Measurements from ENCODE around the gene MTMR2.

Gene MTMR2

DNA sequence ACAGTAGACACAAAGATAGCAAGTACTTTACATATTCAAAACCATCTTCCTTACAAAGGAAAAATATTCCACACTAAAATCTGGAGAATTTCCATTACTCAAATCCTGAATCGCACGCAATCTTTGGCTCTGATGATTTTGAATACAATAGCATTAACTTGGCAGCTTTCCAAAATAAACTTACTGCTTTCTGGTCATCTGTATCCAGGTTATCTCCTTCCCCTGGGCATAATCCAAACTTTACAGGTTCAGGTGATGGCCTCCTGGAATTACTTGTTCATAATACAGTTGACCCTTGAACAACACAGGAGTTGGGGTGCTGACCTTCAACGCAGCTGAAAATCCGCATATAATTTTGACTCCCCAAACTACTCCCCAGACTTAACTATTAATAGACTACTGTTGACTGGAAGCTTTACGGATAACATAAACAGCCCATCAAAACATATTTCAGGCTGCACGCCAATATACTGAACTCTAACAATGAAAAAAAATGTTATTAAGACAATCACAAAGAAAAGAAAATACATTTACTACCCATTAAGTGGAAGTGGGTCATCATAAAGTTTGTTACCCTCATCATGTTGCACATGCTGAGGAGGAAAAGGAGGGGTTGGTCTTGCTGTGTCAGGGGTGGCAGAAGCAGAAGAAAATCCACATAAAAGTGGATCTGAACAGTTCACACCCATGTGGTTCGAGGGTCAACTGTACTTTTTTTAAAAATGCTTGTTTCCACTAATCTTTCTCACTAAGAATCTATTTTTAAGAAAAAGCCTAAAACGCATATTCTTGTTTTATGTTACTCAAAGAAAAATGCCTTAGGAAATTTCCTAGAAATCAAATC is 6.5 kb downstream of the MTMR2 start:
- DNase-seq, result no peak

DNA sequence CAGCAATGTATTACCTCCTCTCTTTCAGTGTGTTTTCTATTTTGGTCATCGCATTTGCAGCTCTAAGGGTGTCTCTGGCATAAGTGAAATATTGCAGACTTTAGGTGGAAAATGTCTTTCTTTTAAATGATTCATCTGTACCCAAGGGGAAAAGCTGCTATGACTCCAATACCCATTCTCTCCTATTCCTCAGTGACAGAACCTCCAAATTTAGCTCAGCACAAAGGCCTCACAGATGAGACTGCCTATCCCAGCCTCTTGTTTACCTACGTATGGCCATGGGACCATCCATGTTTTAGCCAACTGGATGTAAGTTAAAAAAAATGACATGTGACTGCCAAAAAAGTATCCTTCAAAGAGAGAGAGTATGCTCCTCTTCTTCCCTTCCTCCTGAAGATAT is 7.9 kb downstream of the MTMR2 start:
- DNase-seq, result no peak

DNA sequence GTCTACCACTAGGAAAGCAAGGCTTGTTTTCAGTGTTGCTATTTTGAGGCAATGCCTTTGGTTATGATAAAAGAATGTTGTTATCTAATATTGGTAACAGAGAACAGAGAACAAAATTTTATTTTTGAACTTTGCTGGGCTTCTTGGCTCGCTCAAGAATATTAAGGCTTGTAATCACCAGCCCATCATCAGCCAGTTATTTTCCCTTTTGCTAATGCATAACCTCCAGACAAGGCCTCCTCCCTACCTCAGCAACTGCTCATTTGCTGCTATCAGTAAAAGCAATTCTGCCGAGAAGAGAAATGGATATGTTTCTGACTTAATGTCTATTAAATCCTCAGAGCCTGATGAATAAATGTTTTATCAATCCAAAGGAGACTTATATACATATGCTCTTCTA is 8.9 kb downstream of the MTMR2 start:
- no peak for DNase-seq

DNA sequence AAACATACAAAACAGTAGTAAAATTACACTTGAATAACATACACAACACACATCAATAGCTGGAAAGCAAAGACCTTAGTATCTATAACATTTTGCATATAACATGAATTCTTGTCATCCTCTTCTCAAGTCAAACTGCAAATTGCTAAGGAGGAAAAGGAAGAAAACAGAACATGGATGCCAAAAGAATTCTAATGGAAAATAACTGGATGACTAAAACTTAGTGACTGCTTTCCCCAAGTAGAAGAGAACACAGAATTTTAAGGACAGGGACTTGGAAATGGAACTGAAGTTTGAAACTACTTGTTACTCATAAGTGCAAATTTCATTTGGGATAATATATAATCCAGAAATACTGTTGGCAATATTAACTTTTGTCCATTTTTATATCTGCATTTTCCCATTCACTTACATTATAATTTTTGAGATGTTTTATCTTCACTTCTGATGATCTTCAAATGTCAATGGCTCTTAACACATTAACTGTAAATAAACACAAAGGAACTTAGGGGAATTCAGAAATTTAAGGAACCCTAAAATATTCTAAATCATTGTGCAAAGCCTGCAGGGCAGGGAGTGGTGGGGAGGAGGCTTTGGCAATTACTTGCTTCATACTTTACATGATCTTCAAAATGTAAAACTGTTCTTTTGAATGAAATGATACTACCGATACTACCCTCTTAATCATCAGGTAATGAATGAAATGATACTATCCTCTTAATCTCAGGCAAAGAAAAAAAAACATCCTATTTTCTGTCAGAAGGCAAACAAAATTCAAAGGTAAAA is 9.9 kb downstream of the MTMR2 start:
- DNase-seq, result no peak

DNA sequence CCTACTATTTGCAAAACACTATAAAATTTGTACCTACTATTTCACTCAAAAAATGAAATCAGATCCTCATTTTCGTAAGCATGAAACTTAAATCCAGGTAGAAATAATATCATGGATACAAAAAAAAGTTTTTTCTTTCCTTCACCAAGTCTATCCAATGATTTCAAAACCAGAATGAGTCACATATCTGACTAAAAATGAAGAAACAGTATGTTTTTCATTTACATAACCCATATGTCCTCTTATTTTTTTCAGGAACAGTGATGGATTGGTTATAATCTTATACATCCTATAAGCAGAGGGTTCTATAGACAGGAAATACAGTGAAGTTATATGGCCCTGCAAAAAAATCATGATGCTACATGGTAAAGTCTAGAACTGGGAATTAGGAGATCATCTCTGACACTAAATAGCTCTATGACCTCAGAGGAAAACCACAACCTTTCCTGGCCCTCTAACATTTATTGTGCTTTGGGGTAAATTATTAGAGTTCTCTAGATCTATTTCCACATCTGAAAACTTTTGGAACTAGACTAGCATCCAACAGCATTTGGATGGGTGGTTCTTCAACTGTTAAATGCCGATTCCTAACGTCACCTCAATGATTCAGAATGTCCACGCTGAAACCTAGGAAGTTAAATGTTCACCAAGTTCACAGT is 10.9 kb downstream of the MTMR2 start:
- no peak for DNase-seq

DNA sequence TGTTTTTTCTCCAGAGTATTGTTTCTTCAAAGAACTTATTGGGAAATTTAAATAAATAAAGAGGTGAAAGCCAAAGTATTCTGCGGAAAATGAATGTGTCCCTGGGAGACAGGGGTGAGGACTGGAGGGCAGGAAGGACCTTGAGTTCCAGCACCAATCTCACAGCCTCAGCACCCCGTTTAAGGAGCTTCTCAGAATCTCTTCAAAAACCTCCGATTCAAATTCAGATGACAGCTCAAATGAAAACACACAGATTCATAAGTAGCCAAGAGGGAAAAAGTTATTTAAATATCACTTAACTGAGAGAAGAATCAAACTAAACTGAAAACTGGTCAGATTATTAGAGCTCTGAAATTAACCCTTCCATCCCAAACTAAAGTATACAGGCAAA is 12.5 kb downstream of the MTMR2 start:
- DNase-seq, result no peak

DNA sequence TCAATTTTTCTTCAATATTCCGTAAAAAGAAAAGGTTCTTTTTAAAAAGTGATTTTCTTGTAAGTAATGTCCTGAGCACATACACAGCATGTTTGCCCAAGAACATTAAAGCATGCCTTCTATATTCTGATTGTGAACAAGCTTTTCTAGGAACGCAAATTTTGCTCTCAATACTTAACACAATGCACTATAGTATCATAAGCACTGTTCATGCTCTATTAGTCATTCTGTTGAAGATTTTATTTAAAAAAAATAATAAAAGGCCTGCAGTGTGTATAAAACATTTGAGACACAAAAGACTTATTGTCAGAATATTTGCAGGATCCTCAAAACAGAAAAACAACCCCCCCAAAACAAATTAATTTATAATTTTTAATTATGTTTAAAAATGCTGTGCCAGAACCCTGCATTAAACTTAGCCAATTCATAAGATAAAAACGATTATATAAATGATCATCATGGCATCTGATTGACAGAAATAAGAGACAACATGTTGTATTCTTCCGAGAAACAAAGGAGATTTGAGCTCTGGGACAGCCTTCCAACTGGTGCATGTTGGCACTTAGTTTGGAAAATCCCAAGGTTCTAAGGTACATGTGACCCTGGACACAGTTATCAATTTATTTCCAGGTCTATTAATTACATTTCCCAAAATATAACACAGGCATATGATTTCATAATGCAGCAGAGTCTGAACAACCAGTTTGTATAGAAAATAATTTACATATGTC is 13.1 kb downstream of the MTMR2 start:
- DNase-seq, result no peak

DNA sequence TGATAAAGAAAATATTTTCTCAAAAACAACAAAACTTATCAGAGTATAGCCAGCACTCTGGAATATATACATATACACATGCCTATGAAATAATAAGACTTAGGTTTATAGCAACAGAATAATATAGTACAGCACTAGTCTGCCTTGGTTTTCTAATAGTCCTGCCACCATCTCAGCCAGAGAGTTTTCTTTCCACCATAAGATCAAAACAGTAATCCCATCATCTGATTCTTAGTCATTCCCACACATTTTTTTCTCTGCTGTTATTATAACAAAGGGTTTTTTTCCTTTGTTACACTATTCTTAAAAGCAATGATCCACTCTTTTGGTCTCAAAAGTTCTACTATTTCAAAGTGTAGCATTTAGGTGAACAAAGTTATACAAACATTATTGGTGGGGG is 15.1 kb downstream of the MTMR2 start:
- DNase-seq, result no peak

DNA sequence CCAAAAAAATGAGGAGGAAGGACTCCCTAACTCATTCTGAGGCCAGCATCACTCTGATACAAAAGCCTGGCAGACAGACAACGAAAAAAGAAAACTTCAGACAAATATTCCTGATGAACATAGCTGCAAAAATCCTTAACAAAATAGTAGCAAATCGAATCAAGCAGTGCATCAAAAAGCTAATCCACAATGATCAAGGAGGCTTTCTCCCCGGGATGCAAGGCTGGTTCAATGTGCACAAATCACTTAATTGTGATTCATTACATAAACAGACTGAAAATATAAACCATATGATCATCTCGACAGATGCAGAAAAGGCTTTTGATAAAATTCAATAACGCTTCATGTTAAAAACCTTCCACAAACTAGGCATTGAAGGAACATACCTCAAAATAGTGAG is 16.4 kb downstream of the MTMR2 start:
- DNase-seq, result no peak

DNA sequence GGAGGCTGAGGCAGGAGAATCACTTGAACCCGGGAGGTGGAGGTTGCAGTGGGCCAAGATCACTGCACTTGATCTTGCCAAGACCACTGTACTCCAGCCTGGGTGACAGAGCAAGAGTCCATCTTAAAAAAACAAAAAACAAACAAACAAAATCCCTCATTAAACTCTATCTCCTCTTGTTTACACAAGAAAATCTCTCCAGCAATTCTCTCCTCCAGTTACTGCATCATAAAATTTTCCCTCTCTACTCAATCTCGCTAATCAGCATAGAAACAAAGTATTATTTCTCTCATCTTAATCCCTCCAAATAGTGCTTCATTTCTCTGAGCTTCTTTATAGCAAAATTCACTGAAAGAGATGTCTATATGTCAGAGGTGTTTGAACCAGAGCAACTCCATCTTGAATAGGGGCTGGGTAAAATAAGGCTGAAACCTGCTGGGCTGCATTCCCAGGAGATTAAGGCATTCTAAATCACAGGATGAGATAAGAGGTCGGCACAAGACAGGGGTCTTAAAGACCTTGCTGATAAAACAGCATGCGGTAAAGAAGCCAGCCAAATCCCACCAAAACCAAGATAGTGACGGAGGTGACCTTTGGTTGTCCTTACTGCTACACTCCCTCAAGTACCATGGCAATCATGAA is 19.8 kb downstream of the MTMR2 start:
- no peak for DNase-seq

DNA sequence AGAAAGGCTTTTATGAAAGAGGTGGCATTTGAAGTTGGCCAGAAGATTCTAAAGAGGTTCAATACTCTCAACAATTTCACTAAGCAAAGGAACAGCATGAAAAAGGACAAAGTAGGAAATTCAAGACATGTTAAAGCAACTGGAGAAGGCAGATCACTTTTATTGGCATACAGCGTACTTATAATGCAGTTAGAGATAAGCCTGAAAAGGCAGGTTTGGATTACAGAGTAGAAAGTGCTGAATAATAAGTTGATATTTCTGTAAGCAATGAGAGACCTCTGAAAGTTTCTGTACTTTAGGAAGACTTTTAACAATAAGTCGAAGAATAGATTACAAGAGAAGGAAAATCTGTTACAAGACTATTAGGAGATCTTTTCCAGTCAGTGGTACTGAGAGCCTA is 25.1 kb downstream of the MTMR2 start:
- no peak for DNase-seq

DNA sequence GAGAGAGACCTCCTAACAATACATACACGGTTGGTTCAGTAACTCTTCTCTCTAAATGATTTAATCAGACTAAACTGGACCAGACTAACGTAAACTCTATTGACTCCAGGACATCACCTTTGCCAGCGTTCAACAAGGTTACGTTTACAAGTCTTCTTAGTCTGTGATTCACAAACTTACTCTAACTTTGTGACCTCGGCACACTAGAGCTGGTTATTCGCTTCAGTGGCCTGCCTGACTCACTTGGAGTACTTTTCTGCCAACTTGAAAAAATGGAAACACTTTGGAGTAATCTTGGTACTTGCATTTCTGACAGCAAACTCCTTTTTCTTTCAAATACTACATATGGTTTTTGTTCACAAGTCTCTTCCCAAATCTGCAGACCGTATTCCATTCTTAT is 26.2 kb downstream of the MTMR2 start:
- DNase-seq, result no peak

DNA sequence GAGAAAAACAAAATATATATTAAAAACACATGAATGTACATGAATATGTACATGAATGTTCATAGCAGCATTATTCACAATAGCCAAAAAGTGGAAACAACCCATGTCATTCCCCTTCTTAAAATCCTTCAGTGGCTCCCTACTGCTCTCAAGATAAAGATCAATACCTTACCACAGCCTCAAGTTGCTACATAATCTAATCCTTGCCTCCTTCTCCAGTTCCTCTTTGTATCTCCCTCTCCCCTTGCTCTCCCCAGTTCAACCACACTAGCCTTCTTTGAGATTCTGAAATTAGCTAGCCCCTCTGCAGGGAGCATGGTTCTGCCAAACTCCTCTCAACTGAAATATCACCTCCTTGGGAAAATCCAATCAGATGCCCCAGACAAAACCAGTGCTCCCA is 28.1 kb downstream of the MTMR2 start:
- no peak for DNase-seq

DNA sequence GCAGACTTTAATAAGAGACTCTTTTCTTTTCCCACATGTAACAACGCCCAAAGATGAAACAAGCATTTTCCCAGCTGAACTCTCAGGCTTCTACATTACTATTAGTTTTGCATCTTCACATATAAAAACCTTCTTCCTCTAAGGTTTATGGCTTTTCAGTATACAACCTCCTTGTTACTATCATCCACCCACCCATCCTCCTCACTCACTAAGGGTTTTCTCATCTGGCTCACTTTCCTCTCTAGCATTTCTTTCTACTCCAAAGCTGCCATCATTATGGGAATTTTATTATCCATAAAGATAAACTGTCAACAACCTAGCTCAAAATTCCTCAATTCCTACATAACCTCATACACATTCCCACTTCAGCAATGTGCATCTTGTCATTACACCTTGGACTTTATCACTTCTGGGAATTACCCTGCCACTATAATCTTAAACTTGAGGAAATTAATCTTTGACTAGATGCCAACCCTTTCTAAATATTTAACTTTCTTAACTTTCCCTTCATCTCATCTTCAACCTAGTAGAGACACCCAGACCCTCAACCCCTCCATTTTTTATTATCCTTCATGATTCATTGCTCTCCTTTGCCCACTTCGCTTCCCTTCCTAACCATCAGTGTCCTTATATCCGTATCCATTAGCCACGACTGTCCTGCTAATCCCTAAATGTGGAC is 30.9 kb downstream of the MTMR2 start:
- no peak for DNase-seq

DNA sequence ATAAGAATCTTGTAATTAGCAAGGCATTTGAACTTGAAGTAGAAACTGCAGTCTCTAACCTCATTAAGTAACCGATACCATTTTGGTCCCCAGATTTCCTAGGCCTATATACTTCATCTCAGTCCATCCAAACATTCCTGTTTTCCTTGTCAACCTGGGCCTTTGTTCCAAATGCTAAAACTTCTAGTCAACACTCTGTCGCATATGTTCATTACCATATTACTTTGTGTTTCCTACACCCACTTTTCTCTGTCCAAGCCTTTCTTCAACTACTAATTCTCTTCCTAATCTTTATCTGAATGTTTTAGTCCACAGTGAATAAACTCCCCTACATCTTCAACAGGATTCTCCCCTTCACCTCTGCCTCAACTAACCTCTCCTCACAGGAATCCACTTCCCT is 31.4 kb downstream of the MTMR2 start:
- no peak for DNase-seq

DNA sequence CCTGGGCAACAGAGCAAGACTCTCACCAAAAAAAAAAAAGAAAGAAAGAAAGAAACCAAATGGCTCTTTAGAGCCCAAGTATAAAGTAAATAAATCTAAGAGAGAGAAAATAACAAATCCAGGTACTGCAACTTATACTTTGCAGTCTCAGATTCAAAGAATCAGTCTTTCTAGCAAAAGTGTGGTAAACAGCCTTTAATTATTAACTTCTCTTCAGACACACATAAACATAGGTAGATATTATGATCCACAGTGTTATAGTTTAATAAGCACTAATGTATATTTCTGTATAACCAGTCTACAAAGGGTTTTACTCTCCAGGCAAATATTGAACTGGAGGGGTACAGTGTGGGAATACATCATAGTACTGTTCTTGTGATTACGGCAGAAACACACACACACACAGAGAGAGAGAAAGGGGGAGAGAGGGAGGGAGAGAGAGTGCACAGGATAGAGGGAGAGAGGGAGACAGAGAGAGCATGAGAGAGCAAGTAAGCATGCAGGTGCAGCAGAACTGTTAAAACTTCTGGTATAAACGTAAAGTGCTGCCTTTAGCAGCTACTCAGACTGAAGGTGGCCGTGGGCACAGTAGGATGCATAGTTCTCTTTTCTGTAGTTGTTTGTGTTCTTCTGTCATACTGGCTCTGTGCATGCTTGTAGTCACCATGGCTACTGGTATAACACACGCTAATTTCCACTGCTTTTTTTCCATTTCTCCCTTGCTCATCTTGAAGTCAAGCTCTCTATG is 32.3 kb downstream of the MTMR2 start:
- DNase-seq, result no peak

DNA sequence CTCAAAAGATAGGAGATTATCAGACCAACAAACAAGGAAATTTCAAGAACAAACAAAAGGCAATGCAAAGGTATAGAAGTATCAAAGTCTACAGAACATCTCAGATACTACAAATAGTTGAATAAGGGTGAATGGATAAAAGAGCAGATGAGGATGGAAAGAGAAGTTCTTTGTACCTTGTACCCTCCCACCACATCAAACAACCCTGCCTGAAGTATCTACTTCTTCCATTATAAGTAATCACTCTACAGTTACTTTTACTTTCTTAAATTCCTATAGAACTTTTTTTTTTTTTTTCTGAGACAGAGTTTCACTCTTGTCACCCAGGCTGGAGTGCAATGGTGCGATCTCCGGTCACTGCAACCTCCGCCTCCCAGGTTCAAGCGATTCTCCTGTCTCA is 35.1 kb downstream of the MTMR2 start:
- DNase-seq, result no peak

DNA sequence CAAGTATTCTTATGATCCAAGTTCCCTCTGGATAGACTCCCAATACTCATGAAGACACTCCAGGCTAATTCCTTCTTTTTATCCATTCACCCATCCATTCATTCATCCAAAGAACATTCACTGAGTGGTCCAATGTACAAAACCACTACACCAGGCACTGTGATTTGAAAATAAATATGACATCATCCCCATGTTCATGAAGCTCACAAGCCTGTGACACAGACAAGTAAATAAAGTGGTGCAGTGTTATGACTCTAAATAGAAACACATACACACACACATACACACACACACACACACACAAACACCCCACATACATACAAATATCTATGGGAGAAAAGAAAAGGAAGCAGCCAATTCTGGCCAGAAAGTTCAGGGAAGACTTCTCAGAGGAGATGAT is 35.5 kb downstream of the MTMR2 start:
- DNase-seq, result no peak

DNA sequence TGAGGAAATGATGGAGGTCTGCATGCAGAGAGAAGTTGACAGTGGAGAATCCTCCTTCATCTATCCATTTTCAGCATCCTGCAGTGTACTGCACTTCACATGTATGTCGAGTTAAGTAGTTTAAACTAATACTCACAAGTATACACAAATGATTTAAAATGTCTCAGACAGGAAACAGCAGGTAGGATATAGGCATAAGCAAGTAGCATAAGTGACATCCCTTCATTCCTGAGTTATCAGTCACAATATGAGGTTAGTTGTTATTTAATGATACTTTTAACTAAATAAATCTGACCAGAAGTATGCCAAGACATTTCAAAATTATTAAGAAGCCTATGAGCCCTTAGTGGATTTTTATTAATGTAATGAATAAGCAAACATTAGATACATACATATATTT is 37.4 kb downstream of the MTMR2 start:
- no peak for DNase-seq

DNA sequence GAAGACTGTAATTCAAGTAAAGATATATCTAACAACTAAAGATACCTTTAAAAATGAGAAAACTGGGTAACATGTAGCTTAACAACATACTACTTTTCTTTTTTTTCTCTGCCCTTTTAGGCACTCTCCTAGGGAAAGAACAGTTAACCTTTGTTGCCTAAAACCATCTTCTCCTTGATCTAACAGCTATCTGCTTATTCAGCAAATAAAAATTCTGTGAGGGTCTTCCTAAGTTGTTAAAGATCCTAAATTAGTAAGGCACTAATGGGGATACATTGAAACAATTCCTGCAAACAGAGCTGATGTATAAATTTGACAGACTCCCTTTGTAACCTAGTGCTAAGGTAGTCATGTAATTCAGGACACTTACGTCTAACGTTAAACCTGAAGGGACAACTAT is 39.1 kb downstream of the MTMR2 start:
- DNase-seq, result no peak

DNA sequence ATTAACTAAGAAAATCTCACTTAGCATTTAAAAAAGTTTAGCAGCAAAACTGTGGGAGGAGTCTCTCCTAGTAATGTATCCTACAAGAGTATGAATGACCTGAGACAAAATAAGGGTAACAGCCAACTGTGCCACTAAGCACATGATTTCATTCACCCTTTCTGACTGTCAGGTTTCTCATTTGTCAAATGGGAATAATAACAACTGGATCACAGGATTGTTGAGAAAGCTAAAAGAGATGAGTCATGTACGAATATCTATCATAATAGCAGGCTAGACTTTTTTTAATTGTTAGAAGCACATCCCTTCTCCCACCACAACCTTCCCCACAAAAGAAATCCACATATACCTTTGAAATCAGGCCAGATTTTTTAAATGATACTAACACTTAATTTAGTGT is 39.5 kb downstream of the MTMR2 start:
- DNase-seq, result no peak
